ENCODE results near the gene SERINC3.

GRCh38 chr20:44461803-44462174, 60.1 kb downstream of the SERINC3 start:
- TF ChIP-seq ERG (CRISPR knock-in tag; IDR thresholded peaks at IDR 0.05) (no peak), CTCF (IDR thresholded peaks at IDR 0.05) (no peak), ATF3 (CRISPR knock-in tag; conservative IDR thresholded peaks at IDR 0.05) (no peak), ESRRA (CRISPR knock-in tag; IDR thresholded peaks at IDR 0.05; ENCODE audit: borderline replicate concordance) (no peak), ZNF512 (CRISPR knock-in tag; IDR thresholded peaks at IDR 0.05; ENCODE audit: borderline replicate concordance) (no peak), ZNF138 (CRISPR knock-in tag; conservative IDR thresholded peaks at IDR 0.05) (no peak), ZNF121 (CRISPR knock-in tag; IDR thresholded peaks at IDR 0.05) (no peak)

Measured in WTC11 (cell line).